ENCODE results near the gene WDR46. TPM values are rescaled to one million over a fixed set of nuclear protein-coding genes. Genes with fewer than 3 reads are reported as not detected.

The WDR46 gene
- total RNA-seq, 1 experiment from 2014 or later, result 90.6 TPM

GRCh38 chr6:33236328-33236727, 52.7 kb downstream of the WDR46 start:
- Histone ChIP-seq H3K9me2 (ENCODE audit: insufficient read depth) (no peaks in the 10 kb centered on the region), H4K20me1 (ENCODE audit: insufficient read depth) (no peaks in the 10 kb centered on the region), H3K79me2 (ENCODE audit: insufficient read depth, low read length) (no peaks in the 10 kb centered on the region), H3K9ac (ENCODE audit: low read length) (no peak overlapping the region), H3K27me3 (ENCODE audit: insufficient read depth, low read length) (no peaks in the 10 kb centered on the region; the same call in 1 of the 2 replicates), H3K36me3 (ENCODE audit: control insufficient read depth in 1 of 2, insufficient read depth in 2 of 2, low read length in 2 of 2) (no peaks in the 10 kb centered on the region), H2AFZ (ENCODE audit: low read depth, low read length, poor library complexity, severe bottlenecking) (no peak overlapping the region), H3K27ac (ENCODE audit: low read depth, low read length) (no peak overlapping the region), H3K4me3 (replicated peaks in 1 of 2; ENCODE audit: low read depth in 1 of 2, low read length in 2 of 2) (no peak overlapping the region), H3K9me3 (ENCODE audit: control insufficient read depth in 1 of 2, insufficient read depth in 1 of 2, low read depth in 1 of 2, low read length in 2 of 2) (no peaks in the 10 kb centered on the region), H3K4me2 (ENCODE audit: low read length) (no peak overlapping the region), H3K4me1 (ENCODE audit: control insufficient read depth in 1 of 2, insufficient read depth in 2 of 2, low read length in 2 of 2) (no peaks in the 10 kb centered on the region)
- ChIA-PET RAD21 (ENCODE audit: low non-redundant PET in 1 of 2, low total read pairs in 2 of 2, uncharacterized antibody in 2 of 2, unreplicated experiment in 2 of 2) (no interaction called here), CTCF (interaction anchor here (0.8 kb wide), 1 partner anchor 12 kb away, joined by 3 read pairs; no protein-coding TSS in a partner anchor), POLR2A (interaction anchor here (0.7 kb wide), 1 partner anchor 104 kb away, joined by 3 read pairs; no protein-coding TSS in a partner anchor)
- DNase-seq (ENCODE audit: low read depth, low spot score) (no peak), ATAC-seq (no peak)
- TF ChIP-seq CBX3 (IDR thresholded peaks at IDR 0.05; ENCODE audit: low read depth) (no peak), EZH2phosphoT487 (IDR thresholded peaks at IDR 0.05; ENCODE audit: borderline replicate concordance) (no peak), EGR1 (IDR thresholded peaks at IDR 0.05; ENCODE audit: low read depth) (no peak), ATF3 (IDR thresholded peaks at IDR 0.05) (no peak)
- intact Hi-C loops (cut with micrococcal nuclease), result no loop called here
- no TSS peak for BruUV-seq (replicated peaks)

GRCh38 chr6:33235221-33235634, 53.8 kb downstream of the WDR46 start:
- Histone ChIP-seq H4K20me1 (ENCODE audit: insufficient read depth) (no peaks in the 10 kb centered on the region), H3K4me3 (replicated peaks in 1 of 2; ENCODE audit: low read depth in 1 of 2, low read length in 2 of 2) (no peak overlapping the region), H3K9me3 (ENCODE audit: control insufficient read depth in 1 of 2, insufficient read depth in 1 of 2, low read depth in 1 of 2, low read length in 2 of 2) (no peaks in the 10 kb centered on the region), H3K27me3 (ENCODE audit: insufficient read depth, low read length) (no peaks in the 10 kb centered on the region; the same call in 1 of the 2 replicates), H3K27ac (ENCODE audit: low read depth, low read length) (no peak overlapping the region), H3K4me2 (ENCODE audit: low read length) (no peak overlapping the region), H3K36me3 (ENCODE audit: control insufficient read depth in 1 of 2, insufficient read depth in 2 of 2, low read length in 2 of 2) (no peaks in the 10 kb centered on the region), H2AFZ (ENCODE audit: low read depth, low read length, poor library complexity, severe bottlenecking) (no peak overlapping the region), H3K4me1 (ENCODE audit: control insufficient read depth in 1 of 2, insufficient read depth in 2 of 2, low read length in 2 of 2) (no peaks in the 10 kb centered on the region), H3K9ac (ENCODE audit: low read length) (no peak overlapping the region), H3K79me2 (ENCODE audit: insufficient read depth, low read length) (no peaks in the 10 kb centered on the region), H3K9me2 (ENCODE audit: insufficient read depth) (no peaks in the 10 kb centered on the region)
- ATAC-seq, result no peak
- POLR2A ChIA-PET, result no interaction called here
- intact Hi-C loops (cut with micrococcal nuclease), result no loop called here
- RAD21 ChIA-PET (ENCODE audit: low non-redundant PET in 1 of 2, low total read pairs in 2 of 2, uncharacterized antibody in 2 of 2, unreplicated experiment in 2 of 2), result no interaction called here
- no TSS peak for BruUV-seq (replicated peaks)
- CTCF ChIA-PET, result interaction anchor here (1.7 kb wide), 1 partner anchor 13 kb away, joined by 5 read pairs; no protein-coding TSS in a partner anchor
- no peak for DNase-seq (ENCODE audit: low read depth, low spot score)
- TF ChIP-seq POLR2A (IDR thresholded peaks at IDR 0.05; ENCODE audit: borderline replicate concordance, extremely low read depth, insufficient read depth, insufficient read length) (no peak), ZNF274 (IDR thresholded peaks at IDR 0.05; ENCODE audit: low read depth, low read length) (no peak), JUND (IDR thresholded peaks at IDR 0.05) (no peak), SIN3A (IDR thresholded peaks at IDR 0.05; ENCODE audit: low read depth) (no peak), MAX (IDR thresholded peaks at IDR 0.05) (no peak), ATF3 (IDR thresholded peaks at IDR 0.05) (no peak), TCF7L2 (IDR thresholded peaks at IDR 0.05; ENCODE audit: borderline replicate concordance, extremely low read depth, insufficient read depth, insufficient read length) (no peak)

Small RNAs within 50 kb of the gene (microRNA-seq; reads per million reads assigned to microRNA genes)
- not detected for gene MIR6834 (ENCODE audit: borderline number of aligned reads)
- not detected for gene MIR6873 (ENCODE audit: borderline number of aligned reads)

Other genes starting within 250 kb of the WDR46 start
- gene HLA-DPA1, start 215.6 kb downstream of the WDR46 start, total RNA-seq (2021; ENCODE audit: unreplicated experiment), result 0.89 TPM
- gene HLA-DPB1, start 213.2 kb downstream of the WDR46 start, total RNA-seq (2021; ENCODE audit: unreplicated experiment), result 1.5 TPM
- gene COL11A2, start 96.8 kb downstream of the WDR46 start, total RNA-seq (2021; ENCODE audit: unreplicated experiment), result 7.6 TPM
- 49.9 TPM for gene RXRB, start 88.6 kb downstream of the WDR46 start, total RNA-seq (2021; ENCODE audit: unreplicated experiment)
- 130 TPM for gene SLC39A7, start 88.4 kb downstream of the WDR46 start, total RNA-seq (2021; ENCODE audit: unreplicated experiment)
- gene HSD17B8, start 84.6 kb downstream of the WDR46 start, total RNA-seq (2021; ENCODE audit: unreplicated experiment), result 22.0 TPM
- gene RING1, start 80.7 kb downstream of the WDR46 start, total RNA-seq (2021; ENCODE audit: unreplicated experiment), result 45.9 TPM
- gene VPS52, start 17.4 kb downstream of the WDR46 start, total RNA-seq (2021; ENCODE audit: unreplicated experiment), result 58.2 TPM
- 4,062 TPM for gene RPS18, start 17.2 kb downstream of the WDR46 start, total RNA-seq (2021; ENCODE audit: unreplicated experiment)
- gene B3GALT4, start 12.1 kb downstream of the WDR46 start, total RNA-seq (2021; ENCODE audit: unreplicated experiment), result 1.9 TPM
- gene PFDN6, start 362 bp upstream of the WDR46 start, total RNA-seq (2021; ENCODE audit: unreplicated experiment), result 90.5 TPM
- gene RGL2, start 9.7 kb upstream of the WDR46 start, total RNA-seq (2021; ENCODE audit: unreplicated experiment), result 53.4 TPM
- gene TAPBP, start 24.8 kb upstream of the WDR46 start, total RNA-seq (2021; ENCODE audit: unreplicated experiment), result 80.1 TPM
- 11.7 TPM for gene ZBTB22, start 28.5 kb upstream of the WDR46 start, total RNA-seq (2021; ENCODE audit: unreplicated experiment)
- gene DAXX, start 33.7 kb upstream of the WDR46 start, total RNA-seq (2021; ENCODE audit: unreplicated experiment), result 64.9 TPM
- 84.7 TPM for gene KIFC1, start 102.6 kb upstream of the WDR46 start, total RNA-seq (2021; ENCODE audit: unreplicated experiment)
- gene PHF1, start 121.8 kb upstream of the WDR46 start, total RNA-seq (2021; ENCODE audit: unreplicated experiment), result 40.2 TPM
- 186 TPM for gene CUTA, start 128.9 kb upstream of the WDR46 start, total RNA-seq (2021; ENCODE audit: unreplicated experiment)
- gene SYNGAP1, start 130.8 kb upstream of the WDR46 start, total RNA-seq (2021; ENCODE audit: unreplicated experiment), result 11.5 TPM
- 14.2 TPM for gene ZBTB9, start 165.3 kb upstream of the WDR46 start, total RNA-seq (2021; ENCODE audit: unreplicated experiment)

Data from HCT116 (cell line).